GM12873 (cell line): ENCODE results near the gene SMAD2.

Experiments used
- TF ChIP-seq, protein P1 (sequence below): IDR thresholded peaks from 2 replicates; pipeline ENCODE4 v1.5.1; 2012; ENCODE audit warnings: low read depth, mild to moderate bottlenecking, moderate library complexity, low read length, control low read depth; ENCODE audit not compliant: insufficient read depth; ENCODE audit errors: missing control alignments

The SMAD2 gene

DNA sequence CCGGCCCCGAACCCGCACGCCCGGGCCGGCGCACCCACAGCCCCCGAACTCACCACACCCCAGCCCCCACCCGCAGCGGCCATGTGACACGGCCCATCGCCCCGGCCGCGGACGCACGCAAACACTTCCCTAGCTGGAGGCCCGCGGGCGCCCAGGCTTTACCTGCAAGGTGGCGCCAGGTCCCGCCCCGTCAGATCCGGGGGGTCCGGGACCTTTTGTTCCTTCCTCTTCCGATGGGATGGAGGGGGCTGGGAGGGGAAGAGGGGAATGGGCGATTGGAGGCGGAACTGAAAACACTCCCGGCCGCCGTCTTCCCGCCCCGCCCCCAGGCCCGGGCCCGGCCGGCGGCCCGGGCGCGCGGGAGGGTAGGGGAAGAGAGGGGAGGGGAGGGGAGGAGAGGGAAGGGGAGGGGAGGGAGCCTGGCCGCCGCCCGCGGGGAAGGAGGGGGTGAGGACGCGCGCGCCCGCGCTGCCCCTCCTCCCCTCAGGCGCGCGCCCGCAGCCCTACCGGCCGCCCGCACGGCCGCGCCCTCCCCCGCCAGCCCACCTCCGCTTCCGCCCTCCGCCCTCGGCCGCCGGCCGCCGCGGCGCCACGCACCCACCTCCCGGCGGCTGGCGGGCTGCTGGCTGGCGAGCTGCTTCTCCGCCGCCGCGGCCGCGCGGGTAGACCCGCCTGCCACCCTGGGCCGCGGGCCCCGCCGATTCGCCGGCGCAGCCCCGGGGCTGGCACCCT lies at the start of gene SMAD2:
SMAD2 (minus strand) TSS at position 461 of the 732 bp plus-strand sequence. CDS start 33,903 bp downstream, outside the sequence.
- TF ChIP-seq, protein P1, sequence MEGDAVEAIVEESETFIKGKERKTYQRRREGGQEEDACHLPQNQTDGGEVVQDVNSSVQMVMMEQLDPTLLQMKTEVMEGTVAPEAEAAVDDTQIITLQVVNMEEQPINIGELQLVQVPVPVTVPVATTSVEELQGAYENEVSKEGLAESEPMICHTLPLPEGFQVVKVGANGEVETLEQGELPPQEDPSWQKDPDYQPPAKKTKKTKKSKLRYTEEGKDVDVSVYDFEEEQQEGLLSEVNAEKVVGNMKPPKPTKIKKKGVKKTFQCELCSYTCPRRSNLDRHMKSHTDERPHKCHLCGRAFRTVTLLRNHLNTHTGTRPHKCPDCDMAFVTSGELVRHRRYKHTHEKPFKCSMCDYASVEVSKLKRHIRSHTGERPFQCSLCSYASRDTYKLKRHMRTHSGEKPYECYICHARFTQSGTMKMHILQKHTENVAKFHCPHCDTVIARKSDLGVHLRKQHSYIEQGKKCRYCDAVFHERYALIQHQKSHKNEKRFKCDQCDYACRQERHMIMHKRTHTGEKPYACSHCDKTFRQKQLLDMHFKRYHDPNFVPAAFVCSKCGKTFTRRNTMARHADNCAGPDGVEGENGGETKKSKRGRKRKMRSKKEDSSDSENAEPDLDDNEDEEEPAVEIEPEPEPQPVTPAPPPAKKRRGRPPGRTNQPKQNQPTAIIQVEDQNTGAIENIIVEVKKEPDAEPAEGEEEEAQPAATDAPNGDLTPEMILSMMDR, result no peak

DNA sequence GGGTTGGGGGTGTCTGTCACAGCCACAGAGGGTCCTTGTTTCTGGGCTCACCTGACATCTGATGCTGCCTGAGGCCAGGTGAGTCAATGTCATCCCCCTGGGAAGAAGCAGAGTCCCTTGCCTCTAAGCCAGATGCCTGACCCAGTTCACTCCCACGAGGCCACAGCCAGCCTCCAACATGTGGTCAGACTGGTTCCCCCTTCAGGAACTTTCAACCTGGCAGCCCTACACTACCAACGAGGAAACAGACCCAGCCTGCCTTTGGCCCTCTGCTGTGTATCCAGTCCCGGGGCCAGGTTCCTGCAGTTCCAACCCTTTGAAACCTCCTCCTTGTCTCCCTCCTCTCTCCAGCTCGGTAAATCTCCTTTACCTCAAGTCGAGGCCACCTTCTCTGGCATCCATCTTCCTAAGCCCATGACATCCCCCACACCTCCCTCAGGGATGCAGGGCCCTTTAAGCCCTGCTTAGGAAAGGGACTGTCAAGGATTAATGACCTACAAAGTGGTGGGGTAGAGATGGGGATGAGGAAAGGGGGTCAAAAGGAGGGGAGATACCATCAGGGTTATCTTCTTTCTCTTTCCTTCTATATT lies 49.2 kb upstream of the SMAD2 start:
- TF ChIP-seq, protein P1, result no peak

DNA sequence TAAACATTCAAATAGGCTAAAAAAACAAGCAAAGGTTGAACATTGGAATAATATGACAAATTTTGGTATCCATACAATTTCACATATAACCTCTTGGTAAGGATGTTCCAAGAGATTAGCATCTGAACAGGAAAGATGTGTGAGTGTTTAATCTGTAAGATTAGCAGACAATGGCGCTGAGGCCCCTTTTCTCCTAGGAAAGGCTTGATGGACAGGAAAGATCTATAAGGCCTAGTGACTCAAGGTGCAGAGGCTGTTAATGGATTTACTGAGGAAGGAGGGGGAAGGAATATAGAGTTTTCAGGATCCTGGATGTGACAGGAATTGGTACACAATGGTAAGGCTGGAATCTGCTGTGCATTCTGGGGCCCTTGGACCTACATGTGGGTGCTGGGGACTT lies 48.1 kb upstream of the SMAD2 start:
- TF ChIP-seq, protein P1, result no peak

DNA sequence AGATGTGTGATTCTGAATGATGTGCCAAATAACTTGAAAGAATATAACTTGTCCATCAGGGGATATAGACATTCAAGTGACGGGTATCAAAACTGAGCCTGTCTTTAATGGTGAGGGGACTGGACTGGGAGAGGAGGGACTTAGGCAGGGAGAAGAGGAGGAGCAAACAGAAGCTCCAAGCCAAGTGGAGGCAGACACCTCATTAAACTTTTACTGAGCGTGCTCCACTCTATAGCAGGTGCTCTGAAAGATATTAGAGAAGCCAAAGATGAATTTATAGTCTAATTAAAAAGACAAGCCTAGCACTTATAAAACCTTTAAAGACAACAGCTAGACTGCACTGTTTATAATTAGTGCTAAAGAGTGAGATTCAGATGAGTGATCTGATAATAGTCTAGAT lies 47.7 kb upstream of the SMAD2 start:
- TF ChIP-seq, protein P1, result no peak

DNA sequence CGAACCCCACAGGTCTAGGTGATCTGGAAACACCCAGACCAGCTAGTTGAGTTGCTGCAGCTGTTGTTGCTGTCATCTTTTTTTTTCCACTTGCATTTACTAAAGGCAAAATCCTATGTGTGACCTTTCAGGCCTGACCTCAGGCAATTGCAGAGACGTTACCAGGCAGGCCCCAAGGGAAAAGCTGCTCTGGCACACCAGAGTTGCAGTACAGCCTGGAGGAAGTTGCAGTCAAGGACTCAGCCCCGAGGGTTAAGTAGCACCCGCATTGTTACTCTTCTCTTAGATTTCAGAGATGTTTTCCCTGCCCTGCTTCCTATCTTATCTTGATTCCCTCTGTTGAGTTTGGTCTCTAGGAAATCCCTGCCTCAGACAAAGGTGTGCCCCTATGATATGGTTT lies 45.2 kb upstream of the SMAD2 start:
- TF ChIP-seq, protein P1, result no peak

DNA sequence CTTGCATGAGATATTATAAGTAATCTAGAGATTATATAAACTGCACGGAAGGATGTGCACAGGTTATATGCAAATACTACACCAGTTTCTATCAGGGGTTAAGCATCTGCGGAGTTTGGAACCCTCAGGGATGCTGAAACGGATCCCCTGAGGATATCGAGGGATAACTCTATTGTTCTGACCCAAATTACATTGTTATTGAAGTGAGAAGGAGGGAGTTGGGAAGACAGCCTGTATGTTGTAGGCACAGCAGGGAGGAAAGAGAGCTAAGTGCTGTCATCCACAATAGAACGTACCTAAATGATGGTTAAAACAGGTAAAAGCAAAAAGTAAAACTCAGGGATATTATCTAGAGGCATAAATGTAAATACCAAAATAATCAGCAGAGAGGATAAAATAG lies 44.6 kb upstream of the SMAD2 start:
- TF ChIP-seq, protein P1, result no peak

DNA sequence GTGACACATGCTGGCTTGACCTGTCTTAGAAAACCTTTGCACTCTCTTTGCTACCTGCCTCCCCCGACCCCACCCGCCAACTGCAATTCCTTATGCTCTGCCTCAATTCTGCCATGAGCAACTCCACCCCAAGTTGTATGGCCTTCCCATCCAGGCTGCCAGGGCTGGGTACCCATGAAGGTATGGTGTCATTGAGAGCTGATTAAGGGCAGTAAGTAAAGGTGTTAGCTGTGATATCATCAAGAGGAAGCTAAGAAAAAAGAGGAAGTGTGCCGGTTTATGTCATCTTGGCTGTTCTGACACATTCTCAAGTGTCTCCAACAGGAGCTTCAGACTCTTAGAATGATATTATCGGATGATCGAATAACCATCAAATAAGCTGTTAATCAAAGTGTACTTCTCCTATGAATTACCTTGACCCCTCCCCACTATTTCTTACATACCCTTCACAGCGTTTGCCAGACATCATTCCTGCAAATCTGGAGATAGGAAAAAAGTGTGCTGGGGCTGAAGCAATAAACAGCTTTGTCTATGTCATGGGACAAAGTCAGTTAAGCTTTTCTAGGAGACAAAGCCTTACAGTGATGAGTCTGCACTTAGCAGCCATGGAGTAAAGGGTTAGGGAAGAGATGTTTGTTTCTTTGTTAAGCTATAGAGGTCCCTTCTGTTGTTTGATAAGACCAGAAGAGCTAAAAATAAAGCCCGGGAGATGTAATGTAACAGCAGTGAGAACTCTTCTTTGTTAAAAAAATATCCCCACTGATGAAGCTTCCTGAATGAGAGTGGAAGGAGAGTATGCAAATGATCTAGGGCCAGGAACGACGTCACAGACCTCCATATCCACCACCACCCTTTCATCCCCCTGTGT lies 40.4 kb upstream of the SMAD2 start:
- TF ChIP-seq, protein P1, result no peak
